NT2/D1 (cell line): ENCODE results near the gene PIGP.

ENCODE experiments used
- SUZ12 ChIP-seq: IDR thresholded peaks from 2 replicates; pipeline ENCODE4 v1.6.1; 2011; ENCODE audit not compliant: insufficient read length, insufficient read depth; ENCODE audit errors: extremely low read depth
- YY1 ChIP-seq: IDR thresholded peaks from 2 replicates; pipeline ENCODE4 v1.6.1; 2011; ENCODE audit not compliant: insufficient read length, insufficient read depth
- ZNF274 ChIP-seq: IDR thresholded peaks from 2 replicates; pipeline ENCODE4 v1.6.1; 2011; ENCODE audit warnings: mild to moderate bottlenecking, low read depth, low read length

DNA sequence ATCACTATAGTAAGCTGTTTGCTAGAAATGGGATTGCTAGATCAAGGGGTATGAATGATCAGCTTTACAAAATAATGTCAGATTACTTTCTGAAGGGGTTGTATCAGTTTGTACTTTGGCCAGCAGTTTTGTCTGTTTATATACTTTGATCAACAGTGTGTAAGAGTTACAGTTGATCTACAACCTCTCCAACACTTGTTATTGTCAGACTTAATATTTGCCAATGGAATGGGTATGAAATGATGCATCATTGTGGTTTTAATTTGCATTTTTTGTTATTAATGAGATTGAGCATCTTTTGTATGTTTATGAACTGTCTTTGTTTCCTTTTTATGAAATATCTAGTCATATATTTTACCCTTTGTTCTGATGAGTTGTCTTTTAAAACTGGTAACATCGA is 4.5 kb upstream of the PIGP start:
- no peak for TF ChIP-seq YY1
- TF ChIP-seq SUZ12 = no peak
- no peak for TF ChIP-seq ZNF274
